Sigmoid colon (tissue), 4 donors: ENCODE measurements around the gene CYTH3.

Source experiments
- CTCF ChIP-seq, 4 experiments: fragments of 450-650 bp in 3 of 4; fragments of 200-600 bp in 1 of 4; IDR thresholded peaks; one replicate each; pipeline ENCODE4 v1.5.1; 2016 to 2019; ENCODE audit warnings: antibody characterized with exemption in 4 of 4, mild to moderate bottlenecking in 3 of 4, moderate library complexity in 2 of 4
- EP300 ChIP-seq, 4 donors: sonication (generic); formaldehyde crosslinking; IDR thresholded peaks; one replicate each; pipeline ENCODE4 v1.6.1; 2017; ENCODE audit warnings: antibody characterized with exemption in 4 of 4
- POLR2AphosphoS5 ChIP-seq, 4 donors: sonication (generic); formaldehyde crosslinking; IDR thresholded peaks; one replicate each; pipeline ENCODE4 v1.6.1; 2017; ENCODE audit warnings: antibody characterized with exemption in 4 of 4

- TF ChIP-seq POLR2AphosphoS5 (IDR thresholded peaks at IDR 0.05) (no peak), CTCF (IDR thresholded peaks at IDR 0.05) (no peak), EP300 (IDR thresholded peaks at IDR 0.05) (no peak)
These were observed 89.4 kb downstream of the CYTH3 start for GRCh38 chr7:6182993-6183392.
